Smooth muscle cell (in vitro differentiated cells): ENCODE measurements around the gene MFSD1. TPM values are rescaled to one million over a fixed set of nuclear protein-coding genes. Genes with fewer than 3 reads are reported as not detected.

Source experiments
- DNase-seq: peaks from one replicate; lab custom pipeline; 2025; ENCODE audit not compliant: unreplicated experiment; lab: John Stamatoyannopoulos, UW
- H2AFZ ChIP-seq: fragments of 200-600 bp; sonication (generic); 2 replicates; pipeline ENCODE4 v1.6.0; 2016; ENCODE audit warnings: antibody characterized with exemption, low read depth, mild to moderate bottlenecking
- H3F3A ChIP-seq: fragments of 200-600 bp; sonication (generic); 2 replicates; pipeline ENCODE4 v1.6.0; 2017; ENCODE audit warnings: antibody characterized with exemption, low read depth
- H3K27ac ChIP-seq: fragments of 200-600 bp; sonication (generic); 2 replicates; pipeline ENCODE4 v1.5.1; 2016; ENCODE audit warnings: low read depth, mild to moderate bottlenecking
- H3K27me3 ChIP-seq: fragments of 200-600 bp; sonication (generic); 2 replicates; pipeline ENCODE4 v1.6.1; 2016; ENCODE audit warnings: low read depth, mild to moderate bottlenecking
- H3K36me3 ChIP-seq: fragments of 200-600 bp; sonication (generic); 2 replicates; pipeline ENCODE4 v1.5.1; 2016; ENCODE audit warnings: low read depth
- H3K4me1 ChIP-seq: fragments of 200-600 bp; sonication (generic); 2 replicates; pipeline ENCODE4 v1.5.1; 2016; ENCODE audit warnings: low read depth
- H3K4me2 ChIP-seq: fragments of 200-600 bp; sonication (generic); 2 replicates; pipeline ENCODE4 v1.6.0; 2016; ENCODE audit warnings: mild to moderate bottlenecking
- H3K4me3 ChIP-seq: fragments of 200-600 bp; sonication (generic); 2 replicates; pipeline ENCODE4 v1.5.1; 2016; ENCODE audit warnings: mild to moderate bottlenecking
- H3K79me2 ChIP-seq: fragments of 200-600 bp; sonication (generic); 2 replicates; pipeline ENCODE4 v1.6.0; 2016; ENCODE audit warnings: low read depth, mild to moderate bottlenecking
- H3K9ac ChIP-seq: fragments of 200-600 bp; sonication (generic); 2 replicates; pipeline ENCODE4 v1.6.0; 2016; ENCODE audit warnings: low read depth
- H3K9me3 ChIP-seq: fragments of 200-600 bp; sonication (generic); replicated peaks from 2 replicates; pipeline ENCODE4 v1.5.1; 2016; ENCODE audit warnings: low read depth
- H4K20me1 ChIP-seq: fragments of 200-600 bp; sonication (generic); 2 replicates; pipeline ENCODE4 v1.6.0; 2016; ENCODE audit warnings: low read depth
- CTCF ChIP-seq: fragments of 200-600 bp; sonication (generic); IDR thresholded peaks from 2 replicates; pipeline ENCODE4 v1.5.1; 2017; ENCODE audit warnings: borderline replicate concordance, mild to moderate bottlenecking, antibody characterized with exemption; ENCODE audit not compliant: insufficient read depth, poor library complexity, severe bottlenecking
- WGBS: methylation state at CpG from one replicate; pipeline ENCODE4 v1.1.7; 2016; ENCODE audit warnings: low lambda C conversion rate; 5-methylcytosine and 5-hydroxymethylcytosine counted together
- polyA plus RNA-seq: library from polyadenylated mRNA; unstranded; fragments of >200 nt; fragmentation: Nextera tagmentation; extraction: Ambion mirVana; gene quantifications from 2 replicates; pipeline ENCODE4 v1.2.1, GENCODE V29; 2016
- total RNA-seq: library from RNA; depleted of rRNA; stranded (reverse); fragments of >200 nt; gene quantifications from 2 replicates; pipeline ENCODE4 v1.2.3, GENCODE V29; 2014

The MFSD1 gene
- total and polyA plus RNA-seq, 2 experiments from 2014 or later, result 64.7 to 95.0 TPM

- H3K79me2 ChIP-seq, result no peaks in the 10 kb centered on the region
- no peak overlapping the region for H3K4me3 ChIP-seq
- peaks cover 5% of the 10 kb centered on the region for H3F3A ChIP-seq
- WGBS, result 36% methylated on average over 2 of the region's 2 CpGs
- H3K4me2 ChIP-seq, result no peak overlapping the region
- H3K9ac ChIP-seq, result no peak overlapping the region
- no peak for DNase-seq
- H3K9me3 ChIP-seq, result no peaks in the 10 kb centered on the region
- H4K20me1 ChIP-seq, result no peaks in the 10 kb centered on the region
- H3K27me3 ChIP-seq, result no peaks in the 10 kb centered on the region
- no peaks in the 10 kb centered on the region for H3K36me3 ChIP-seq
- H3K27ac ChIP-seq, result no peak overlapping the region
- H2AFZ ChIP-seq, result no peak overlapping the region
- no peak for TF ChIP-seq CTCF
- H3K4me1 ChIP-seq, result peaks cover 10% of the 10 kb centered on the region
Measured at GRCh38 chr3:158774965-158775364, 26.9 kb upstream of the MFSD1 start.

GRCh38 chr3:158775426-158776410 is 26.1 kb upstream of the MFSD1 start:
- H3K27me3 ChIP-seq, result no peaks in the 10 kb centered on the region
- no peak overlapping the region for H3K4me3 ChIP-seq
- peaks cover 9% of the 10 kb centered on the region for H3K4me1 ChIP-seq
- H4K20me1 ChIP-seq, result no peaks in the 10 kb centered on the region
- 91% methylated on average over 3 of the region's 3 CpGs for WGBS
- H3F3A ChIP-seq, result peaks cover 5% of the 10 kb centered on the region
- no peak for DNase-seq
- H3K27ac ChIP-seq, result no peak overlapping the region
- H3K9ac ChIP-seq, result no peak overlapping the region
- no peaks in the 10 kb centered on the region for H3K79me2 ChIP-seq
- no peaks in the 10 kb centered on the region for H3K36me3 ChIP-seq
- no peak overlapping the region for H3K4me2 ChIP-seq
- H2AFZ ChIP-seq, result no peak overlapping the region
- TF ChIP-seq CTCF, result no peak
- H3K9me3 ChIP-seq, result no peaks in the 10 kb centered on the region

GRCh38 chr3:158776531-158776930 is 25.3 kb upstream of the MFSD1 start:
- Histone ChIP-seq H2AFZ (no peak overlapping the region), H3K36me3 (no peaks in the 10 kb centered on the region), H3K4me1 (peaks cover 9% of the 10 kb centered on the region), H3K4me3 (no peak overlapping the region), H3K9ac (no peak overlapping the region), H3K79me2 (no peaks in the 10 kb centered on the region), H4K20me1 (no peaks in the 10 kb centered on the region), H3K4me2 (no peak overlapping the region), H3K27me3 (no peaks in the 10 kb centered on the region), H3F3A (peaks cover 5% of the 10 kb centered on the region), H3K9me3 (no peaks in the 10 kb centered on the region), H3K27ac (peak overlapping the region; percentile 61)
- WGBS, result 82% methylated on average over 7 of the region's 7 CpGs
- no peak for TF ChIP-seq CTCF
- DNase-seq, result no peak
